Upper lobe of right lung (tissue), 1 donor: ENCODE results near the gene PLEKHM1. TPM values are rescaled to one million over a fixed set of nuclear protein-coding genes. Genes with fewer than 3 reads are reported as not detected.
A peak's percentile ranks its signal among the peaks of the same experiment; 100 is the strongest.
"Not testable (repeated sequence)": the region's sequence is repeated elsewhere in the genome, so short reads cannot be mapped to it uniquely, and the experiment has no call there.

Source experiments
- ATAC-seq: fragments of 200-7000 bp; cut with Tn5 transposase; one replicate; pipeline ENCODE4 v1.9.1; 2020; ENCODE audit warnings: mild to moderate bottlenecking, moderate library complexity
- DNase-seq: peaks from one replicate; pipeline ENCODE4 v3.0.0-alpha.2; 2020
- H3K27ac ChIP-seq: fragments of 200-600 bp; one replicate; pipeline ENCODE4 v1.8.0; 2022
- H3K27me3 ChIP-seq: fragments of 200-600 bp; one replicate; pipeline ENCODE4 v1.8.0; 2022; ENCODE audit warnings: mild to moderate bottlenecking
- H3K36me3 ChIP-seq: fragments of 200-600 bp; one replicate; pipeline ENCODE4 v1.8.0; 2022
- H3K4me1 ChIP-seq: fragments of 200-600 bp; one replicate; pipeline ENCODE4 v1.8.0; 2022
- H3K4me3 ChIP-seq: fragments of 200-600 bp; one replicate; pipeline ENCODE4 v1.8.0; 2022; ENCODE audit warnings: mild to moderate bottlenecking
- H3K9me3 ChIP-seq: fragments of 200-600 bp; one replicate; pipeline ENCODE4 v1.8.0; 2022
- CTCF ChIP-seq: fragments of 200-600 bp; IDR thresholded peaks from one replicate; pipeline ENCODE4 v1.8.0; 2022; ENCODE audit warnings: antibody characterized with exemption
- intact Hi-C: fragments of 100-400 bp; cut with DNase I; formaldehyde crosslinking; loops from one replicate; pipeline ENCODE4 v1.11.0; 2022
- total RNA-seq: library from RNA; stranded (reverse); fragmentation: NEBNext Ultra II Directional; extraction: Animal tissue kit (Norgen Biotek cat#: 25700); gene quantifications from one replicate; pipeline ENCODE4 v1.2.1, GENCODE V29; 2021
- donor health status: DM: no; HTN: yes; CAD: no; lungs with severe emphysema.

Gene PLEKHM1
- total RNA-seq, 1 donor from 2014 or later = 69.8 TPM

- DNase-seq, H3K4me3 ChIP-seq, H3K9me3 ChIP-seq, H3K27ac ChIP-seq, H3K27me3 ChIP-seq, H3K4me1 ChIP-seq, intact Hi-C loops: not testable (repeated sequence)
- H3K36me3 ChIP-seq = peaks cover 21% of the 10 kb centered on the region
- peak; percentile 10 for ATAC-seq
Measured at GRCh38 chr17:45452329-45453224, 37.9 kb downstream of the PLEKHM1 start.

- H3K9me3 ChIP-seq, DNase-seq, intact Hi-C loops, H3K4me3 ChIP-seq, ATAC-seq, H3K27me3 ChIP-seq, H3K27ac ChIP-seq: not testable (repeated sequence)
- Histone ChIP-seq H3K4me1 (peaks cover 10% of the 10 kb centered on the region), H3K36me3 (peaks cover 18% of the 10 kb centered on the region)
Measured at GRCh38 chr17:45451660-45452059, 38.9 kb downstream of the PLEKHM1 start.

GRCh38 chr17:45451131-45451530 lies 39.4 kb downstream of the PLEKHM1 start:
- Histone ChIP-seq H3K9me3 (no peaks in the 10 kb centered on the region), H3K4me3 (no peak overlapping the region), H3K4me1 (peaks cover 10% of the 10 kb centered on the region), H3K27ac (no peak overlapping the region), H3K27me3 (no peaks in the 10 kb centered on the region), H3K36me3 (peaks cover 13% of the 10 kb centered on the region)
- intact Hi-C loops = no loop called here
- DNase-seq = peak; percentile 64
- ATAC-seq = no peak
- no peak for TF ChIP-seq CTCF

- H3K9me3 ChIP-seq, ATAC-seq, H3K4me3 ChIP-seq, H3K27ac ChIP-seq, intact Hi-C loops, H3K27me3 ChIP-seq: not testable (repeated sequence)
- DNase-seq = peak; percentile 11
- Histone ChIP-seq H3K4me1 (peaks cover 10% of the 10 kb centered on the region), H3K36me3 (peaks cover 16% of the 10 kb centered on the region)
Measured at GRCh38 chr17:45449708-45450329, 40.7 kb downstream of the PLEKHM1 start.

- H3K27ac ChIP-seq, H3K9me3 ChIP-seq, intact Hi-C loops, ATAC-seq, H3K27me3 ChIP-seq, H3K4me3 ChIP-seq: not testable (repeated sequence)
- Histone ChIP-seq H3K36me3 (peaks cover 16% of the 10 kb centered on the region), H3K4me1 (peaks cover 10% of the 10 kb centered on the region)
- DNase-seq = peak; percentile 33
Measured at GRCh38 chr17:45449260-45449659, 41.3 kb downstream of the PLEKHM1 start.

- intact Hi-C loops, H3K9me3 ChIP-seq, ATAC-seq, H3K27me3 ChIP-seq, DNase-seq, H3K4me3 ChIP-seq: not testable (repeated sequence)
- peak overlapping the region; percentile 81 for H3K27ac ChIP-seq
- peaks cover 10% of the 10 kb centered on the region for H3K4me1 ChIP-seq
- H3K36me3 ChIP-seq = peaks cover 11% of the 10 kb centered on the region
Measured at GRCh38 chr17:45448483-45448882, 42.0 kb downstream of the PLEKHM1 start.

- H3K27me3 ChIP-seq, H3K4me3 ChIP-seq, H3K9me3 ChIP-seq, intact Hi-C loops, ATAC-seq: not testable (repeated sequence)
- peak; percentile 48 for DNase-seq
- peaks cover 10% of the 10 kb centered on the region for H3K4me1 ChIP-seq
- H3K27ac ChIP-seq = peak overlapping the region; percentile 81
- H3K36me3 ChIP-seq = peaks cover 11% of the 10 kb centered on the region
Measured at GRCh38 chr17:45448066-45448465, 42.5 kb downstream of the PLEKHM1 start.

GRCh38 chr17:45447650-45448049 lies 42.9 kb downstream of the PLEKHM1 start:
- Histone ChIP-seq H3K36me3 (peaks cover 11% of the 10 kb centered on the region), H3K4me1 (peaks cover 10% of the 10 kb centered on the region), H3K27ac (peak overlapping the region; percentile 81)
- peak; percentile 63 for DNase-seq
- intact Hi-C loops, H3K27me3 ChIP-seq, H3K4me3 ChIP-seq, H3K9me3 ChIP-seq: not testable (repeated sequence)
- ATAC-seq = peak; percentile 2

- H3K27ac ChIP-seq = peak overlapping the region; percentile 81
- H3K27me3 ChIP-seq, H3K4me3 ChIP-seq, H3K9me3 ChIP-seq, intact Hi-C loops: not testable (repeated sequence)
- peaks cover 11% of the 10 kb centered on the region for H3K36me3 ChIP-seq
- peaks cover 10% of the 10 kb centered on the region for H3K4me1 ChIP-seq
- ATAC-seq (peak; percentile 67), DNase-seq (peak; percentile 66)
Measured at GRCh38 chr17:45446872-45447625, 43.5 kb downstream of the PLEKHM1 start.

- intact Hi-C loops, H3K9me3 ChIP-seq, H3K4me3 ChIP-seq, H3K27me3 ChIP-seq: not testable (repeated sequence)
- ATAC-seq = peak; percentile 68
- H3K36me3 ChIP-seq = peaks cover 11% of the 10 kb centered on the region
- H3K27ac ChIP-seq = peak overlapping the region; percentile 71
- DNase-seq = peak; percentile 66
- peaks cover 10% of the 10 kb centered on the region for H3K4me1 ChIP-seq
Measured at GRCh38 chr17:45445901-45446743, 44.4 kb downstream of the PLEKHM1 start.

GRCh38 chr17:45444856-45445820 lies 45.4 kb downstream of the PLEKHM1 start:
- ATAC-seq, H3K9me3 ChIP-seq, H3K27me3 ChIP-seq, intact Hi-C loops, H3K4me3 ChIP-seq: not testable (repeated sequence)
- DNase-seq = peak; percentile 39
- peak overlapping the region; percentile 71 for H3K27ac ChIP-seq
- H3K36me3 ChIP-seq = peaks cover 11% of the 10 kb centered on the region
- H3K4me1 ChIP-seq = peaks cover 13% of the 10 kb centered on the region
